Sigmoid colon (tissue), 7 donors: Measurements from ENCODE around the gene CPT1C. TPM values are rescaled to one million over a fixed set of nuclear protein-coding genes. Genes with fewer than 3 reads are reported as not detected.
A peak's percentile ranks its signal among the peaks of the same experiment; 100 is the strongest.

ENCODE experiments used
- DNase-seq: peaks from one replicate; pipeline ENCODE4 v3.0.0-alpha.2; 2019
- H3K27ac ChIP-seq, 4 donors: fragments of 200-600 bp; sonication (generic); one replicate each; pipeline ENCODE4 v1.5.1; 2016 to 2019; ENCODE audit warnings: mild to moderate bottlenecking in 1 of 4
- H3K27me3 ChIP-seq, 3 donors: fragments of 200-600 bp; sonication (generic); one replicate each; pipeline ENCODE4 v1.5.1; 2019; ENCODE audit warnings: mild to moderate bottlenecking in 1 of 3
- H3K36me3 ChIP-seq, 4 donors: fragments of 200-600 bp; sonication (generic); one replicate each; pipeline ENCODE4 v1.5.1; 2016 to 2019
- H3K4me1 ChIP-seq, 4 donors: fragments of 200-600 bp; sonication (generic); one replicate each; pipeline ENCODE4 v1.5.1; 2017 to 2019
- H3K4me3 ChIP-seq, 4 donors: fragments of 200-600 bp; sonication (generic); one replicate each; pipeline ENCODE4 v1.5.1; 2017 to 2019; ENCODE audit warnings: mild to moderate bottlenecking in 2 of 4, moderate library complexity in 1 of 4
- H3K9me3 ChIP-seq, 4 donors: fragments of 200-600 bp in 3 of 4; sonication (generic) in 3 of 4; one replicate each; pipeline versions ENCODE4 v1.5.1 to v1.6.1; 2013 to 2019
- CTCF ChIP-seq, 4 experiments: fragments of 450-650 bp in 3 of 4; fragments of 200-600 bp in 1 of 4; IDR thresholded peaks; one replicate each; pipeline ENCODE4 v1.5.1; 2016 to 2019; ENCODE audit warnings: antibody characterized with exemption in 4 of 4, mild to moderate bottlenecking in 3 of 4, moderate library complexity in 2 of 4
- EP300 ChIP-seq, 4 donors: sonication (generic); formaldehyde crosslinking; IDR thresholded peaks; one replicate each; pipeline ENCODE4 v1.6.1; 2017; ENCODE audit warnings: antibody characterized with exemption in 4 of 4
- POLR2A ChIP-seq, 2 donors: fragments of 450-650 bp; IDR thresholded peaks; one replicate each; pipeline ENCODE4 v1.6.1; 2016; ENCODE audit warnings: antibody characterized with exemption in 2 of 2, mild to moderate bottlenecking in 2 of 2, moderate library complexity in 2 of 2
- POLR2AphosphoS5 ChIP-seq, 4 donors: sonication (generic); formaldehyde crosslinking; IDR thresholded peaks; one replicate each; pipeline ENCODE4 v1.6.1; 2017; ENCODE audit warnings: antibody characterized with exemption in 4 of 4
- WGBS, 2 donors: extraction: QIAGEN DNeasy Blood & Tissue Kit; methylation state at CpG; one replicate each; pipeline ENCODE4 v1.1.7; 2013; 5-methylcytosine and 5-hydroxymethylcytosine counted together
- intact Hi-C: fragments of 100-400 bp; cut with DNase I; formaldehyde crosslinking; loops from one replicate; pipeline ENCODE4 v1.15.1; 2023
- polyA plus RNA-seq, 3 donors: library from polyadenylated mRNA; stranded (reverse); fragments of 200-250 nt; gene quantifications; one replicate each; pipeline ENCODE4 v1.2.3, GENCODE V29; 2013
- total RNA-seq, 4 donors: library from RNA; depleted of rRNA; stranded (reverse); fragments of >200 nt; gene quantifications; one replicate each; pipeline ENCODE4 v1.1.0, GENCODE V29; 2016
- donor health status: healthy with polysubstance abuse.
- donor health status: Bipolar disorder and iron deficiency.
- donor health status: healthy.

CPT1C gene
- total and polyA plus RNA-seq, 7 donors = 0.69 to 28.5 (median 3.9) TPM

GRCh38 chr19:49680421-49681351, 10.2 kb upstream of the CPT1C start:
- H3K27me3 ChIP-seq = no peaks in the 10 kb centered on the region
- H3K4me3 ChIP-seq = peak overlapping the region in 3 of 4 donors; percentile 1 to 32 (median 30)
- intact Hi-C loops = no loop called here
- 37% methylated on average over 40 of the region's 40 CpGs for WGBS, 2 donors
- peaks cover 20 to 49% (median 32%) of the 10 kb centered on the region in 4 donors for H3K36me3 ChIP-seq
- peak; percentile 94 for DNase-seq
- no peak for TF ChIP-seq EP300 (IDR thresholded peaks at IDR 0.05)
- peak; percentile 92 to 100 (median 98) for TF ChIP-seq CTCF (IDR thresholded peaks at IDR 0.05)
- TF ChIP-seq POLR2AphosphoS5 (IDR thresholded peaks at IDR 0.05) = peak in 1 of 4 donors; percentile 21
- TF ChIP-seq POLR2A (IDR thresholded peaks at IDR 0.05) = no peak
- H3K9me3 ChIP-seq = no peaks in the 10 kb centered on the region
- peak overlapping the region; percentile 61 to 92 (median 72) for H3K27ac ChIP-seq
- peaks cover 0 to 46% (median 44%) of the 10 kb centered on the region in 4 donors for H3K4me1 ChIP-seq

- intact Hi-C loops = no loop called here
- no peak for DNase-seq
Measured at GRCh38 chr19:49681830-49682229, 9.1 kb upstream of the CPT1C start.

GRCh38 chr19:49682274-49682673, 8.6 kb upstream of the CPT1C start:
- WGBS, 2 donors = 91 to 92% methylated on average over 8 of the region's 8 CpGs
- DNase-seq = no peak
- Histone ChIP-seq H3K27me3 (no peaks in the 10 kb centered on the region), H3K9me3 (no peaks in the 10 kb centered on the region), H3K4me1 (peaks cover 0 to 41% (median 38%) of the 10 kb centered on the region in 4 donors), H3K36me3 (peaks cover 20 to 65% (median 47%) of the 10 kb centered on the region in 4 donors), H3K27ac (no peak overlapping the region), H3K4me3 (no peak overlapping the region)
- intact Hi-C loops = no loop called here
- TF ChIP-seq CTCF (IDR thresholded peaks at IDR 0.05) (no peak), EP300 (IDR thresholded peaks at IDR 0.05) (no peak), POLR2A (IDR thresholded peaks at IDR 0.05) (no peak), POLR2AphosphoS5 (IDR thresholded peaks at IDR 0.05) (no peak)

More at GRCh38 chr19:49681830-49682229, 9.1 kb upstream of the CPT1C start:
- H3K36me3 ChIP-seq = peaks cover 20 to 60% (median 44%) of the 10 kb centered on the region in 4 donors
- no peak overlapping the region for H3K4me3 ChIP-seq
- no peaks in the 10 kb centered on the region for H3K9me3 ChIP-seq
- no peak for TF ChIP-seq EP300 (IDR thresholded peaks at IDR 0.05)
- no peak for TF ChIP-seq POLR2A (IDR thresholded peaks at IDR 0.05)
- no peak for TF ChIP-seq POLR2AphosphoS5 (IDR thresholded peaks at IDR 0.05)
- TF ChIP-seq CTCF (IDR thresholded peaks at IDR 0.05) = no peak
- peaks cover 0 to 41% (median 38%) of the 10 kb centered on the region in 4 donors for H3K4me1 ChIP-seq
- 93 to 94% methylated on average over 19 of the region's 19 CpGs for WGBS, 2 donors
- no peaks in the 10 kb centered on the region for H3K27me3 ChIP-seq
- no peak overlapping the region for H3K27ac ChIP-seq

- intact Hi-C loops = no loop called here
- Histone ChIP-seq H3K36me3 (peaks cover 20 to 74% (median 54%) of the 10 kb centered on the region in 4 donors), H3K4me1 (peaks cover 0 to 30% (median 25%) of the 10 kb centered on the region in 4 donors), H3K4me3 (no peak overlapping the region), H3K9me3 (no peaks in the 10 kb centered on the region), H3K27me3 (peaks cover 0 to 2% (median under 1%) of the 10 kb centered on the region in 3 donors), H3K27ac (no peak overlapping the region)
- TF ChIP-seq POLR2AphosphoS5 (IDR thresholded peaks at IDR 0.05) (no peak), EP300 (IDR thresholded peaks at IDR 0.05) (no peak), CTCF (IDR thresholded peaks at IDR 0.05) (no peak), POLR2A (IDR thresholded peaks at IDR 0.05) (no peak)
- 94 to 95% methylated on average over 18 of the region's 18 CpGs for WGBS, 2 donors
- DNase-seq = no peak
Measured at GRCh38 chr19:49683814-49684250, 7.1 kb upstream of the CPT1C start.
